GM23338 (cell line): Measurements from ENCODE around the gene NCAN.

ENCODE experiments used
- CREB1 ChIP-seq: fragments of 250-450 bp; sonication (Bioruptor Pico); IDR thresholded peaks from 2 replicates; pipeline ENCODE4 v1.5.0; 2020; ENCODE audit warnings: low read depth, mild to moderate bottlenecking, moderate library complexity
- EZH2 ChIP-seq: fragments of 200-600 bp; sonication (generic); IDR thresholded peaks from one replicate; pipeline ENCODE4 v1.8.0; 2017; ENCODE audit warnings: antibody characterized with exemption, mild to moderate bottlenecking, low read depth; ENCODE audit not compliant: unreplicated experiment
- EZH2phosphoT487 ChIP-seq: fragments of 200-600 bp; sonication (generic); IDR thresholded peaks from one replicate; pipeline ENCODE4 v1.8.1; 2018; ENCODE audit warnings: antibody characterized with exemption; ENCODE audit not compliant: unreplicated experiment
- NANOG ChIP-seq: IDR thresholded peaks from 2 replicates; pipeline ENCODE4 v1.6.1; 2016; ENCODE audit warnings: antibody characterized with exemption, borderline replicate concordance
- POLR2AphosphoS5 ChIP-seq: IDR thresholded peaks from 2 replicates; pipeline ENCODE4 v1.6.1; 2016; ENCODE audit warnings: antibody characterized with exemption, low read depth
- STAT1 ChIP-seq: IDR thresholded peaks from one replicate; pipeline ENCODE4 v1.6.1; 2016; ENCODE audit warnings: antibody characterized with exemption; ENCODE audit not compliant: unreplicated experiment
- ZNF114 ChIP-seq: fragments of 250-450 bp; sonication (Bioruptor Pico); IDR thresholded peaks from 2 replicates; pipeline ENCODE4 v1.5.0; 2020; ENCODE audit warnings: mild to moderate bottlenecking, moderate library complexity
- ZNF331 ChIP-seq: fragments of 250-450 bp; sonication (Bioruptor Pico); IDR thresholded peaks from 2 replicates; pipeline ENCODE4 v1.5.0; 2020; ENCODE audit warnings: low read depth, mild to moderate bottlenecking, moderate library complexity
- TF ChIP-seq, protein P1 (sequence below), 2 experiments: fragments of 200-600 bp in 1 of 2; sonication (generic) in 1 of 2; conservative IDR thresholded peaks; 2 replicates each; pipeline versions ENCODE4 v1.5.1 to v1.6.1; 2016 to 2017; ENCODE audit warnings: antibody characterized with exemption in 2 of 2, low read depth in 2 of 2, mild to moderate bottlenecking in 2 of 2, moderate library complexity in 1 of 2
- TF ChIP-seq, protein P2 (sequence below): IDR thresholded peaks from one replicate; pipeline ENCODE4 v1.6.1; 2018; ENCODE audit warnings: antibody characterized with exemption; ENCODE audit not compliant: unreplicated experiment
- TF ChIP-seq, protein P3 (sequence below): IDR thresholded peaks from 2 replicates; pipeline ENCODE4 v1.6.1; 2016; ENCODE audit warnings: antibody characterized with exemption

DNA sequence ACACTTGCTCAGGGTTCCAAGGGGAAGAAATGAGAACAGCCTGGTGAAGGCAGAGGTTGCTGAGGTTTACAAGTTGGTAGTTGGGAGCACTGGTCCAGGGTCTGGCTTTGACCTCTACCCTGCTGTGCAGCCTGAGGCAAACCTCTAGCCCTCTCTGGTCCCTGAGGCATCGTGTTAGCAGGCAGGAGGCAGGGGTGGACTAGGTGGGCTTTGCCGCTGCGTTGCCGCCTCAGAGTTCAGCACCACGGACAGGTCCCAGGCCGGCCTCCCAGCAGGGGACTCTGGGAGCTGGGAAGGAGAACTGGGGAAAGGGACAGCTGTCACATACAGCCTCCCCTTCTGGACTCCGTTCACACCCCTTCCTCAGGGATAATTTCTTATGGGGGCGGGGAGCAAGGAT lies 3.1 kb downstream of the NCAN start:
- TF ChIP-seq, protein P1, sequence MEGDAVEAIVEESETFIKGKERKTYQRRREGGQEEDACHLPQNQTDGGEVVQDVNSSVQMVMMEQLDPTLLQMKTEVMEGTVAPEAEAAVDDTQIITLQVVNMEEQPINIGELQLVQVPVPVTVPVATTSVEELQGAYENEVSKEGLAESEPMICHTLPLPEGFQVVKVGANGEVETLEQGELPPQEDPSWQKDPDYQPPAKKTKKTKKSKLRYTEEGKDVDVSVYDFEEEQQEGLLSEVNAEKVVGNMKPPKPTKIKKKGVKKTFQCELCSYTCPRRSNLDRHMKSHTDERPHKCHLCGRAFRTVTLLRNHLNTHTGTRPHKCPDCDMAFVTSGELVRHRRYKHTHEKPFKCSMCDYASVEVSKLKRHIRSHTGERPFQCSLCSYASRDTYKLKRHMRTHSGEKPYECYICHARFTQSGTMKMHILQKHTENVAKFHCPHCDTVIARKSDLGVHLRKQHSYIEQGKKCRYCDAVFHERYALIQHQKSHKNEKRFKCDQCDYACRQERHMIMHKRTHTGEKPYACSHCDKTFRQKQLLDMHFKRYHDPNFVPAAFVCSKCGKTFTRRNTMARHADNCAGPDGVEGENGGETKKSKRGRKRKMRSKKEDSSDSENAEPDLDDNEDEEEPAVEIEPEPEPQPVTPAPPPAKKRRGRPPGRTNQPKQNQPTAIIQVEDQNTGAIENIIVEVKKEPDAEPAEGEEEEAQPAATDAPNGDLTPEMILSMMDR (conservative IDR thresholded peaks at IDR 0.05; ENCODE audit: low read depth in 2 of 2) = no peak
- TF ChIP-seq STAT1 = no peak
- TF ChIP-seq POLR2AphosphoS5 = no peak
- TF ChIP-seq, protein P2, sequence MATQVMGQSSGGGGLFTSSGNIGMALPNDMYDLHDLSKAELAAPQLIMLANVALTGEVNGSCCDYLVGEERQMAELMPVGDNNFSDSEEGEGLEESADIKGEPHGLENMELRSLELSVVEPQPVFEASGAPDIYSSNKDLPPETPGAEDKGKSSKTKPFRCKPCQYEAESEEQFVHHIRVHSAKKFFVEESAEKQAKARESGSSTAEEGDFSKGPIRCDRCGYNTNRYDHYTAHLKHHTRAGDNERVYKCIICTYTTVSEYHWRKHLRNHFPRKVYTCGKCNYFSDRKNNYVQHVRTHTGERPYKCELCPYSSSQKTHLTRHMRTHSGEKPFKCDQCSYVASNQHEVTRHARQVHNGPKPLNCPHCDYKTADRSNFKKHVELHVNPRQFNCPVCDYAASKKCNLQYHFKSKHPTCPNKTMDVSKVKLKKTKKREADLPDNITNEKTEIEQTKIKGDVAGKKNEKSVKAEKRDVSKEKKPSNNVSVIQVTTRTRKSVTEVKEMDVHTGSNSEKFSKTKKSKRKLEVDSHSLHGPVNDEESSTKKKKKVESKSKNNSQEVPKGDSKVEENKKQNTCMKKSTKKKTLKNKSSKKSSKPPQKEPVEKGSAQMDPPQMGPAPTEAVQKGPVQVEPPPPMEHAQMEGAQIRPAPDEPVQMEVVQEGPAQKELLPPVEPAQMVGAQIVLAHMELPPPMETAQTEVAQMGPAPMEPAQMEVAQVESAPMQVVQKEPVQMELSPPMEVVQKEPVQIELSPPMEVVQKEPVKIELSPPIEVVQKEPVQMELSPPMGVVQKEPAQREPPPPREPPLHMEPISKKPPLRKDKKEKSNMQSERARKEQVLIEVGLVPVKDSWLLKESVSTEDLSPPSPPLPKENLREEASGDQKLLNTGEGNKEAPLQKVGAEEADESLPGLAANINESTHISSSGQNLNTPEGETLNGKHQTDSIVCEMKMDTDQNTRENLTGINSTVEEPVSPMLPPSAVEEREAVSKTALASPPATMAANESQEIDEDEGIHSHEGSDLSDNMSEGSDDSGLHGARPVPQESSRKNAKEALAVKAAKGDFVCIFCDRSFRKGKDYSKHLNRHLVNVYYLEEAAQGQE = peak; percentile 98
- no peak for TF ChIP-seq EZH2
- TF ChIP-seq, protein P3, sequence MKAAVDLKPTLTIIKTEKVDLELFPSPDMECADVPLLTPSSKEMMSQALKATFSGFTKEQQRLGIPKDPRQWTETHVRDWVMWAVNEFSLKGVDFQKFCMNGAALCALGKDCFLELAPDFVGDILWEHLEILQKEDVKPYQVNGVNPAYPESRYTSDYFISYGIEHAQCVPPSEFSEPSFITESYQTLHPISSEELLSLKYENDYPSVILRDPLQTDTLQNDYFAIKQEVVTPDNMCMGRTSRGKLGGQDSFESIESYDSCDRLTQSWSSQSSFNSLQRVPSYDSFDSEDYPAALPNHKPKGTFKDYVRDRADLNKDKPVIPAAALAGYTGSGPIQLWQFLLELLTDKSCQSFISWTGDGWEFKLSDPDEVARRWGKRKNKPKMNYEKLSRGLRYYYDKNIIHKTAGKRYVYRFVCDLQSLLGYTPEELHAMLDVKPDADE = no peak
- TF ChIP-seq ZNF331 (CRISPR knock-in tag) = no peak
- TF ChIP-seq NANOG = no peak
- no peak for TF ChIP-seq ZNF114 (CRISPR knock-in tag)
- no peak for TF ChIP-seq CREB1 (CRISPR knock-in tag)
- no peak for TF ChIP-seq EZH2phosphoT487
